Fibroblast of mammary gland (primary cell): ENCODE results near the gene DNAH7.
"Not testable (repeated sequence)": the region's sequence is repeated elsewhere in the genome, so short reads cannot be mapped to it uniquely, and the experiment has no call there.

Experiments
- DNase-seq: peaks from one replicate; pipeline ENCODE4 v3.0.0-alpha.2; 2010; ENCODE audit warnings: low read depth
- H3K4me3 ChIP-seq: 2 replicates; pipeline ENCODE4 v1.5.1; 2011; ENCODE audit warnings: low read depth, mild to moderate bottlenecking, low read length, moderate library complexity; ENCODE audit not compliant: control insufficient read depth
- TF ChIP-seq, protein P1 (sequence below): conservative IDR thresholded peaks from 2 replicates; pipeline ENCODE4 v1.5.1; 2011; ENCODE audit warnings: low read depth, low read length, inconsistent platforms; ENCODE audit not compliant: control insufficient read depth, insufficient read depth

The DNAH7 gene

DNA sequence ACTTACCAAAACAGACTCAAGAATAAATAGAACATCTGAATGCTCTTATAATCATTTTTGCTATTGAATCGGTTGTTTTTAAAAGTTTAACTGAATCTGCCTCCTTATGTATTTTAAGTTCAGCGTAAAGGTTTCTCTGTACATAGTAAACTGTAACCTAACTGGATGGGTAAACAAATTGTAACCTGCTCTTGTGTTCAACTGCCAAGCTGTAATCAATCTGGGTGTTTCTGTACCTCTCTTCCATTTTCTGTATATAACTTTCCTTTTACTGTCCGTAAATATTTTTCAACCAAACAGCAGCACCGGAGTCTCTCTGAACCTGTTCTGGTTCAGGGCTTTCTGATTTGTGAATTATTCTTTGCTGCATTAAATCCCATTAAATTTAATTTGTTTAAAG lies 27.6 kb upstream of the DNAH7 start:
- TF ChIP-seq, protein P1, sequence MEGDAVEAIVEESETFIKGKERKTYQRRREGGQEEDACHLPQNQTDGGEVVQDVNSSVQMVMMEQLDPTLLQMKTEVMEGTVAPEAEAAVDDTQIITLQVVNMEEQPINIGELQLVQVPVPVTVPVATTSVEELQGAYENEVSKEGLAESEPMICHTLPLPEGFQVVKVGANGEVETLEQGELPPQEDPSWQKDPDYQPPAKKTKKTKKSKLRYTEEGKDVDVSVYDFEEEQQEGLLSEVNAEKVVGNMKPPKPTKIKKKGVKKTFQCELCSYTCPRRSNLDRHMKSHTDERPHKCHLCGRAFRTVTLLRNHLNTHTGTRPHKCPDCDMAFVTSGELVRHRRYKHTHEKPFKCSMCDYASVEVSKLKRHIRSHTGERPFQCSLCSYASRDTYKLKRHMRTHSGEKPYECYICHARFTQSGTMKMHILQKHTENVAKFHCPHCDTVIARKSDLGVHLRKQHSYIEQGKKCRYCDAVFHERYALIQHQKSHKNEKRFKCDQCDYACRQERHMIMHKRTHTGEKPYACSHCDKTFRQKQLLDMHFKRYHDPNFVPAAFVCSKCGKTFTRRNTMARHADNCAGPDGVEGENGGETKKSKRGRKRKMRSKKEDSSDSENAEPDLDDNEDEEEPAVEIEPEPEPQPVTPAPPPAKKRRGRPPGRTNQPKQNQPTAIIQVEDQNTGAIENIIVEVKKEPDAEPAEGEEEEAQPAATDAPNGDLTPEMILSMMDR: no peak
- DNase-seq: no peak
- no peak overlapping the region for H3K4me3 ChIP-seq

DNA sequence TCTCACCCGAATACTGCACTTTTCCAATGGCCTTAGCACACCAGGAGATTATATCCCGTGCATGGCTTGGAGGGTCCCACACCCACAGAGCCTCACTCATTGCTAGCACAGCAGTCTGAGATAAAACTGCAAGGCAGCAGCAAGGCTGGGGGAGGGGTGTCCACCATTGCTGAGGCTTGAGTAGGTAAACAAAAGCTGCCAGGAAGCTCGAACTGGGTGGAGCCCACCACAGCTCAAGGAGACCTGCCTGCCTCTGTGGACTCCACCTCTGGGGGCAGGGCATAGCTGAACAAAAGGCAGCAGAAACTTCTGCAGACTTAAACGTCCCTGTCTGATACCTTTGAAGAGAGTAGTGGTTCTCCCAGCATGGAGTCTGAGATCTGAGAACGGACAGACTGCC lies 20.8 kb upstream of the DNAH7 start:
- not testable (repeated sequence) for H3K4me3 ChIP-seq, DNase-seq

DNA sequence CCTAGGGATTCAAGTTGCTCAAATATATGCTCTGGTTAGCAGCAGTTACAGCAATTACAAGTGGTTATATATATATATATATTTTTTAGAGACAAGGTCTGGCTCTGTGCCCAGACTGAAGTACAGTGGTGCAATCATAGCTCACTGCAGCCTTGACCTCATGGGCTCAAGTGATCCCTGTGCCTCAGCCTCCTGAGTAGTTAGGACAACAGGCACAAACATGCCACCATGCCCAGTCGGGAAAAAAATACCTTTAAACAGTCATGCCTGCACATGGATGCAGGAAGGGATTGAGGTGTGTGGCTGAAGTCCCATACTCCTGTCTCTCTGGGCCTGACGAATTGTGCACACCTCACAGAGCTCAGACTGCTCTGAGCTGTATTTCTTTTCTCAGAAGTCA lies 19.6 kb upstream of the DNAH7 start:
- H3K4me3 ChIP-seq: no peak overlapping the region
- DNase-seq: peak; percentile 59
- TF ChIP-seq, protein P1: no peak

DNA sequence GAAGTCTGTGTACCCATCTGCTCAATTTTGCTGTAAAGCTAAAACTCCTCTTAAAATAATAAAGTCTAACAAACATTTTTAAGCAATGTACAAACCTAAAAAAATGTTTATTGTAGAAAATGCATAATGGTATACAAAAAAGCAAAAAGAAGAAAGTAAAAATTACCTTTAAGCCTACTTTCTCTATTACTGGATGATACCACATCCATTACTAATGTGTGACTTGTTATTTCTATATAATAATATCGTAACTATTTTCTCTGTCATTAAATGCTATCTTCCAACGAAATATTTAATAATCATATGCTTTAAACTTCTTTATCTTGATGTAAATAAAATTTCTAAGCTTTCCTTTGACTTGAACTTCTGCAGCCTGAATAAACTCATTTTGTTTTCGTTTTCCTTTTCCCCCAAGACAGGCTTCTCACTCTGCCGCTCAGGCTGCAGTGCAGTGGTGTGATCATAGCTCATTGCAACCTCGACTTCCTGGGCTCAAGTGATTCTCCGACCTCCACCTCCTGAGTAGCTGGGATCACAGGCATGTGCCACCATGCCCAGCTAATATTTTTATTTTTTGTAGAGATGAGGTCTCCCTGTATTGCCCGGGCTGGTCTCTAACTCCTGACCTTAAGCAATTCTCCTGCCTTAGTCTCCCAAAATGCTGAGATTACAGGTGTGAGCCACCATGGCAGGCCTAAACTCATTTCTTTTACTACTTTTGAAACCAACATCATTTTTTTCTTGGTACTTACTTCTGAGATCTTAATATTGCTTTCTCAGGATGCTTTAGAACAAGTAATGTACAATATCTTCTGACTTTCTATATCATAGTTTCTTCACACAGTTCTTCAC lies 18.1 kb upstream of the DNAH7 start:
- TF ChIP-seq, protein P1: no peak
- no peak for DNase-seq
- H3K4me3 ChIP-seq: no peak overlapping the region

DNA sequence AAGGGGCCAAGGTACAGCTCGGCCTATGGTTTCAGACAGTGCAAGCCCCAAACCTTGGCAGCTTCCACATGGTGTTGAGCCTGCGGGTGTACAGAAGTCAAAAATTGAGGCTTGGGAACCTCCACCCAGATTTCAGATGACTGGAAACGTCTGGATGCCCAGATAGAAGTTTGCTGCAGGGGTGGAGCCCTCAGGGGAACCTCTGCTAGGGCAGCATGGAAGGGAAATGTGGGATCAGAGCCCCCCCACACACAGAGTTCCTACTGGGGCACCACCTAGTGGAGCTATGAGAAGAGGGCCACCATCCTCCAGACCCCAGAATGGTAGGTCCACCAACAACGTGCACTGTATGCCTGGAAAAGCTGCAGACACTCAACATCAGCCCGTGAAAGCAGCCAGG lies 15.0 kb upstream of the DNAH7 start:
- DNase-seq: no peak
- no peak overlapping the region for H3K4me3 ChIP-seq
- TF ChIP-seq, protein P1: no peak

DNA sequence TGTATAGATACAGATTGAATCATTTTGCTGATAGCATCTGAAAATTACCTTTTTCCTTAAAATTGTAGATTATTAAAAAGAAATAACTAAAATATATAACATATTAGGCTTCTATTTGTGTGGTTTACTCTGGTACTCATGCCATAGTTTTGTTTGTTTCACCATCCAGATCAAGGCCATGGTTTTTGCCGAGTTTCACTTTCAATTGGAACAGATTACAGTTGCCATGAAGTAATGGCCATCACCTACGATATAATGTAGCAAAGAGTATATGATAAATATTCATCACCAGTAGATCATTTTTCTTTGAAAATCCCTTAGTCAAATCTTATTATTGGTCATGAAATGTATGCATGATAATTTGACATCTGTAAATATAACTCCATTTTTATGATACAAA lies 11.9 kb upstream of the DNAH7 start:
- DNase-seq: no peak
- TF ChIP-seq, protein P1: no peak
- no peak overlapping the region for H3K4me3 ChIP-seq

DNA sequence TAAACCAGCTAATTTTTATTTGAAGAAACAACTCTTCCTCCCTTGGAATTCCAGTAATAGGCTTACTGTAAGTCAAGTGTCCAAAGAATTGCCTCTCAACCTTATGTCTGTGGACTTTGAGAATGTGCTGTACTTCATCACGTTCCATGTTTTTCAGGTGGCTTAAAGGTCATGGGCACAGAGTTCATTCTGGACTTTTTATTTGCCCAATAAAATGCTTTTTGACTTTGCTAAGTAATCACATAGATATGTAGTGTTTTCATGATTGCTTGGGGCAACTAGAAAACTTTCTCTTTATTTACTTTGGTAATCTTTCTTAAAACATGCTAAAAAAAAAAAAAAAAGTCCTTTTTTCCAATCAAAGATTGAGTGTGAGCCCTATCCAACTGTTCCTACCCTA lies 10.4 kb upstream of the DNAH7 start:
- TF ChIP-seq, protein P1: no peak
- DNase-seq: no peak
- no peak overlapping the region for H3K4me3 ChIP-seq
